GM12878 (cell line): Measurements from ENCODE around the gene HSFX4. TPM values are rescaled to one million over a fixed set of nuclear protein-coding genes. Genes with fewer than 3 reads are reported as not detected.
A peak's percentile ranks its signal among the peaks of the same experiment; 100 is the strongest.

Source experiments
- ATAC-seq: fragments of 200-7000 bp; cut with Tn5 transposase; 3 replicates; pipeline ENCODE4 v1.9.1; 2020; ENCODE audit warnings: mild to moderate bottlenecking, moderate library complexity
- BruUV-seq: library from RNA; stranded (reverse); fragments of 400-500 nt; replicated peaks from 2 replicates; lab custom pipeline; 2021; lab: Mats Ljungman, UMichigan
- CTCF ChIA-PET: fragments of 300-600 bp; sonication (Branson Sonifier 250); formaldehyde crosslinking; extraction: SDS; loops from one replicate; lab custom pipeline; 2021; ENCODE audit warnings: inconsistent platforms; lab: Yijun Ruan, JAX
- POLR2A ChIA-PET: fragments of 350-600 bp; formaldehyde crosslinking; extraction: SDS; loops from one replicate; lab custom pipeline; 2021; ENCODE audit warnings: inconsistent platforms; lab: Charles Lee
- RAD21 ChIA-PET: fragments of 300-600 bp; sonication (Branson Sonifier 250); formaldehyde crosslinking; loops from one replicate; lab custom pipeline; 2023; ENCODE audit warnings: antibody characterized with exemption; ENCODE audit not compliant: unreplicated experiment; lab: Charles Lee
- SMC1A ChIA-PET: fragments of 300-600 bp; sonication (Branson Sonifier 250); formaldehyde crosslinking; loops from one replicate; lab custom pipeline; 2023; ENCODE audit not compliant: unreplicated experiment, uncharacterized antibody; lab: Charles Lee
- DNase-seq: peaks from one replicate; pipeline ENCODE4 v3.0.0-alpha.2; 2011; ENCODE audit warnings: low read depth, low spot score
- FAIRE-seq: peaks from 3 replicates; lab custom pipeline; 2011; peaks lifted over from hg19 to GRCh38; lab: Jason Lieb, UNC
- H2AFZ ChIP-seq: 2 replicates; pipeline ENCODE4 v1.6.0; 2011; ENCODE audit warnings: low read depth, low read length, control low read depth; ENCODE audit not compliant: control insufficient read depth
- H3K27ac ChIP-seq: 2 replicates; pipeline ENCODE4 v1.5.1; 2011; ENCODE audit warnings: control low read depth; ENCODE audit not compliant: control insufficient read depth, insufficient read depth
- H3K27me3 ChIP-seq, 2 experiments: replicated peaks in 1 of 2; 2 replicates each; pipeline versions ENCODE4 v1.6.0 to v1.6.1; 2011; ENCODE audit warnings: low read length in 1 of 2; ENCODE audit not compliant: control insufficient read depth in 2 of 2, insufficient read depth in 2 of 2
- H3K36me3 ChIP-seq, 2 experiments: 2 replicates each; pipeline ENCODE4 v1.5.1; 2011; ENCODE audit warnings: low read length in 1 of 2; ENCODE audit not compliant: control insufficient read depth in 2 of 2, insufficient read depth in 2 of 2
- H3K4me1 ChIP-seq: 2 replicates; pipeline ENCODE4 v1.6.1; 2011; ENCODE audit warnings: mild to moderate bottlenecking, low read length, moderate library complexity, mixed read lengths; ENCODE audit not compliant: control insufficient read depth, insufficient read depth
- H3K4me2 ChIP-seq: 2 replicates; pipeline ENCODE4 v1.6.0; 2011; ENCODE audit warnings: control low read depth; ENCODE audit not compliant: control insufficient read depth, insufficient read depth
- H3K4me3 ChIP-seq: fragments of 200-600 bp; sonication (generic); 2 replicates; pipeline ENCODE4 v1.5.1; 2016
- H3K79me2 ChIP-seq: 2 replicates; pipeline ENCODE4 v1.6.0; 2011; ENCODE audit warnings: low read length; ENCODE audit not compliant: control insufficient read depth, insufficient read depth
- H3K9ac ChIP-seq: 2 replicates; pipeline ENCODE4 v1.8.0; 2011; ENCODE audit warnings: low read length, control low read depth, mixed read lengths; ENCODE audit not compliant: control insufficient read depth, insufficient read depth
- H3K9me3 ChIP-seq: replicated peaks from 3 replicates; pipeline ENCODE4 v1.5.1; 2011; ENCODE audit warnings: mild to moderate bottlenecking, low read length; ENCODE audit not compliant: control insufficient read depth, insufficient read depth
- H4K20me1 ChIP-seq: 2 replicates; pipeline ENCODE4 v1.6.0; 2011; ENCODE audit not compliant: control insufficient read depth, insufficient read depth
- CREB1 ChIP-seq: IDR thresholded peaks from 2 replicates; pipeline ENCODE4 v1.6.1; 2012; ENCODE audit warnings: low read depth, mild to moderate bottlenecking, inconsistent platforms
- CUX1 ChIP-seq: IDR thresholded peaks from 2 replicates; pipeline ENCODE4 v1.6.1; 2012; ENCODE audit warnings: improper control_type of control experiment, low read depth, low read length; ENCODE audit not compliant: insufficient replicate concordance
- SIX5 ChIP-seq: IDR thresholded peaks from 2 replicates; pipeline ENCODE4 v1.6.1; 2011; ENCODE audit warnings: mild to moderate bottlenecking, low read depth, low read length, moderate library complexity; ENCODE audit not compliant: severe bottlenecking
- SP1 ChIP-seq: IDR thresholded peaks from one replicate; pipeline ENCODE4 v1.6.1; 2011; ENCODE audit warnings: low read depth, low read length
- SPI1 ChIP-seq: IDR thresholded peaks from 2 replicates; pipeline ENCODE4 v1.6.1; 2011; ENCODE audit warnings: low read depth, mild to moderate bottlenecking, low read length, moderate library complexity, borderline replicate concordance; ENCODE audit not compliant: insufficient read depth
- STAT1 ChIP-seq: fragments of 450-650 bp; conservative IDR thresholded peaks from 2 replicates; pipeline ENCODE4 v1.6.1; 2014; ENCODE audit warnings: antibody characterized with exemption, mild to moderate bottlenecking
- ZBED1 ChIP-seq: IDR thresholded peaks from 2 replicates; pipeline ENCODE4 v1.6.1; 2016; ENCODE audit warnings: borderline replicate concordance
- WGBS: methylation state at CpG from one replicate; pipeline ENCODE4 v1.1.6; 2016; ENCODE audit warnings: low lambda C conversion rate; ENCODE audit not compliant: insufficient replicate concordance, insufficient coverage; ENCODE audit errors: missing lambda C conversion rate; 5-methylcytosine and 5-hydroxymethylcytosine counted together
- in situ Hi-C: fragments of 300-500 bp; cut with MboI; formaldehyde crosslinking; loops from 9 replicates; pipeline ENCODE4 v1.14.3; 2018; ENCODE audit warnings: mixed read lengths
- intact Hi-C: fragments of 100-400 bp; cut with micrococcal nuclease; formaldehyde crosslinking; loops from one replicate; pipeline ENCODE4 v1.14.2; 2022; ENCODE audit not compliant: unreplicated experiment
- polyA plus RNA-seq, 11 experiments: library from polyadenylated mRNA; depleted of rRNA in 4 of 11; unstranded in 6 of 11; stranded (reverse) in 5 of 11; fragments of >200 nt; fragmentation: Nextera tagmentation in 4 of 11; fragmentation: Illumina TruSeq in 1 of 11; extraction: Ambion mirVana in 4 of 11; extraction: Trizol in 1 of 11; gene quantifications; 1 replicate in 1 of 11; 2 replicates in 10 of 11; pipeline versions ENCODE4 v1.2.1 to v1.2.3, GENCODE V29; 2011 to 2016; ENCODE audit warnings: inconsistent platforms in 2 of 11, missing spikeins in 2 of 11, low read depth in 1 of 11
- total RNA-seq, 4 experiments: library from RNA; depleted of rRNA in 3 of 4; stranded (reverse); fragments of >200 nt in 3 of 4; fragmentation: Illumina TruSeq in 1 of 4; extraction: Trizol in 1 of 4; gene quantifications; 2 replicates each; pipeline versions ENCODE4 v1.2.1 to v1.2.3, GENCODE V29; 2013 to 2021
- TF ChIP-seq, protein P1 (sequence below): IDR thresholded peaks from 2 replicates; pipeline ENCODE4 v1.6.1; 2011; ENCODE audit warnings: borderline replicate concordance, low read depth, mild to moderate bottlenecking, moderate library complexity, mixed read lengths, low read length; ENCODE audit not compliant: insufficient read depth; ENCODE audit errors: extremely low read length

HSFX4 gene
- total and polyA plus RNA-seq, 10 of the 15 experiments (the other 5 are each of a cell fraction or from before 2014, with no cell fraction given), result 0.11 to 0.24 (median 0.21) TPM; not detected in 6

- H3K79me2 ChIP-seq, result peaks cover 11% of the 10 kb centered on the region
- POLR2A ChIA-PET, result interaction anchor here (0.5 to 3.1 kb wide), 11 partner anchors 23 to 703 kb away, joined by 3 to 34 read pairs (median 3); partner anchors contain the start of genes EOLA1 and MTM1
- intact Hi-C loops (loop anchor here (10.0 kb wide), 1 partner anchor 434 kb away; the partner anchor contains the start of gene IDS), in situ Hi-C loops (no loop called here)
- H3K27me3 ChIP-seq, result no peaks in the 10 kb centered on the region
- no peak for TF ChIP-seq ZBED1
- peak; percentile 7; the same call in 1 of the 2 replicates for TF ChIP-seq CREB1
- TF ChIP-seq SP1, result peak; percentile 24
- no peak for TF ChIP-seq CUX1
- TF ChIP-seq SIX5, result no peak
- no peak for TF ChIP-seq SPI1
- TF ChIP-seq, protein P1, sequence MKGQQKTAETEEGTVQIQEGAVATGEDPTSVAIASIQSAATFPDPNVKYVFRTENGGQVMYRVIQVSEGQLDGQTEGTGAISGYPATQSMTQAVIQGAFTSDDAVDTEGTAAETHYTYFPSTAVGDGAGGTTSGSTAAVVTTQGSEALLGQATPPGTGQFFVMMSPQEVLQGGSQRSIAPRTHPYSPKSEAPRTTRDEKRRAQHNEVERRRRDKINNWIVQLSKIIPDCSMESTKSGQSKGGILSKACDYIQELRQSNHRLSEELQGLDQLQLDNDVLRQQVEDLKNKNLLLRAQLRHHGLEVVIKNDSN, result no peak
- no peak for TF ChIP-seq STAT1
- CTCF ChIA-PET, result interaction anchor here (0.6 to 1.4 kb wide), 5 partner anchors 22 to 436 kb away, joined by 3 to 5 read pairs (median 3); no protein-coding TSS in a partner anchor
- no peak overlapping the region for H3K9ac ChIP-seq
- H3K27ac ChIP-seq, result no peak overlapping the region; the same call in 1 of the 2 replicates
- FAIRE-seq (no peak), ATAC-seq (peak; percentile 7), DNase-seq (peak; percentile 30)
- SMC1A ChIA-PET, result interaction anchor here (0.9 to 1.4 kb wide), 3 partner anchors 399 to 761 kb away, joined by 3 to 11 read pairs (median 3); partner anchors contain the start of gene EOLA1
- H3K4me3 ChIP-seq, result no peak overlapping the region
- no peaks in the 10 kb centered on the region; the same call in 2 of the 3 replicates for H3K9me3 ChIP-seq
- no peaks in the 10 kb centered on the region; a peak in 1 of 4 replicates for H3K36me3 ChIP-seq
- no TSS peak for BruUV-seq
- H2AFZ ChIP-seq, result no peak overlapping the region
- H4K20me1 ChIP-seq, result no peaks in the 10 kb centered on the region
- H3K4me1 ChIP-seq, result no peaks in the 10 kb centered on the region
- WGBS, result no CpG with 5 or more reads among the region's 50 CpGs
- no peak overlapping the region for H3K4me2 ChIP-seq
- RAD21 ChIA-PET, result interaction anchor here (0.7 to 3.9 kb wide), 8 partner anchors 23 to 1072 kb away, joined by 3 to 49 read pairs (median 5); partner anchors contain the start of genes EOLA1 and MTM1
Measured at GRCh38 chrX:149938881-149939654, 9.7 kb downstream of the HSFX4 start.
